Smooth muscle cell (in vitro differentiated cells): ENCODE data around the gene NUDT1. TPM values are rescaled to one million over a fixed set of nuclear protein-coding genes. Genes with fewer than 3 reads are reported as not detected.

Source experiments
- DNase-seq: peaks from one replicate; lab custom pipeline; 2025; ENCODE audit not compliant: unreplicated experiment; lab: John Stamatoyannopoulos, UW
- H2AFZ ChIP-seq: fragments of 200-600 bp; sonication (generic); 2 replicates; pipeline ENCODE4 v1.6.0; 2016; ENCODE audit warnings: antibody characterized with exemption, low read depth, mild to moderate bottlenecking
- H3F3A ChIP-seq: fragments of 200-600 bp; sonication (generic); 2 replicates; pipeline ENCODE4 v1.6.0; 2017; ENCODE audit warnings: antibody characterized with exemption, low read depth
- H3K27ac ChIP-seq: fragments of 200-600 bp; sonication (generic); 2 replicates; pipeline ENCODE4 v1.5.1; 2016; ENCODE audit warnings: low read depth, mild to moderate bottlenecking
- H3K27me3 ChIP-seq: fragments of 200-600 bp; sonication (generic); 2 replicates; pipeline ENCODE4 v1.6.1; 2016; ENCODE audit warnings: low read depth, mild to moderate bottlenecking
- H3K36me3 ChIP-seq: fragments of 200-600 bp; sonication (generic); 2 replicates; pipeline ENCODE4 v1.5.1; 2016; ENCODE audit warnings: low read depth
- H3K4me1 ChIP-seq: fragments of 200-600 bp; sonication (generic); 2 replicates; pipeline ENCODE4 v1.5.1; 2016; ENCODE audit warnings: low read depth
- H3K4me2 ChIP-seq: fragments of 200-600 bp; sonication (generic); 2 replicates; pipeline ENCODE4 v1.6.0; 2016; ENCODE audit warnings: mild to moderate bottlenecking
- H3K4me3 ChIP-seq: fragments of 200-600 bp; sonication (generic); 2 replicates; pipeline ENCODE4 v1.5.1; 2016; ENCODE audit warnings: mild to moderate bottlenecking
- H3K79me2 ChIP-seq: fragments of 200-600 bp; sonication (generic); 2 replicates; pipeline ENCODE4 v1.6.0; 2016; ENCODE audit warnings: low read depth, mild to moderate bottlenecking
- H3K9ac ChIP-seq: fragments of 200-600 bp; sonication (generic); 2 replicates; pipeline ENCODE4 v1.6.0; 2016; ENCODE audit warnings: low read depth
- H3K9me3 ChIP-seq: fragments of 200-600 bp; sonication (generic); replicated peaks from 2 replicates; pipeline ENCODE4 v1.5.1; 2016; ENCODE audit warnings: low read depth
- H4K20me1 ChIP-seq: fragments of 200-600 bp; sonication (generic); 2 replicates; pipeline ENCODE4 v1.6.0; 2016; ENCODE audit warnings: low read depth
- CTCF ChIP-seq: fragments of 200-600 bp; sonication (generic); IDR thresholded peaks from 2 replicates; pipeline ENCODE4 v1.5.1; 2017; ENCODE audit warnings: borderline replicate concordance, mild to moderate bottlenecking, antibody characterized with exemption; ENCODE audit not compliant: insufficient read depth, poor library complexity, severe bottlenecking
- WGBS: methylation state at CpG from one replicate; pipeline ENCODE4 v1.1.7; 2016; ENCODE audit warnings: low lambda C conversion rate; 5-methylcytosine and 5-hydroxymethylcytosine counted together
- polyA plus RNA-seq: library from polyadenylated mRNA; unstranded; fragments of >200 nt; fragmentation: Nextera tagmentation; extraction: Ambion mirVana; gene quantifications from 2 replicates; pipeline ENCODE4 v1.2.1, GENCODE V29; 2016
- total RNA-seq: library from RNA; depleted of rRNA; stranded (reverse); fragments of >200 nt; gene quantifications from 2 replicates; pipeline ENCODE4 v1.2.3, GENCODE V29; 2014

The NUDT1 gene
- total and polyA plus RNA-seq, 2 experiments from 2014 or later, result 20.7 to 46.0 TPM

GRCh38 chr7:2276107-2276506 lies 34.1 kb downstream of the NUDT1 start:
- no peaks in the 10 kb centered on the region for H3K36me3 ChIP-seq
- H3K4me1 ChIP-seq, result no peaks in the 10 kb centered on the region
- no peak overlapping the region for H3K4me2 ChIP-seq
- H3K9me3 ChIP-seq, result no peaks in the 10 kb centered on the region
- no peak for DNase-seq
- H3K27ac ChIP-seq, result no peak overlapping the region
- TF ChIP-seq CTCF, result no peak
- WGBS, result 92% methylated on average over 18 of the region's 18 CpGs
- H3K27me3 ChIP-seq, result no peaks in the 10 kb centered on the region
- H3K79me2 ChIP-seq, result peaks cover 4% of the 10 kb centered on the region
- H3K4me3 ChIP-seq, result no peak overlapping the region
- no peaks in the 10 kb centered on the region for H3F3A ChIP-seq
- H3K9ac ChIP-seq, result no peak overlapping the region
- no peak overlapping the region for H2AFZ ChIP-seq
- H4K20me1 ChIP-seq, result peaks cover 23% of the 10 kb centered on the region

- Histone ChIP-seq H3K9ac (no peak overlapping the region), H3K9me3 (no peaks in the 10 kb centered on the region), H3K4me2 (no peak overlapping the region), H3K36me3 (no peaks in the 10 kb centered on the region), H4K20me1 (peaks cover 39% of the 10 kb centered on the region), H3K79me2 (peaks cover 4% of the 10 kb centered on the region), H3K4me1 (no peaks in the 10 kb centered on the region), H3K27me3 (no peaks in the 10 kb centered on the region), H3F3A (no peaks in the 10 kb centered on the region), H2AFZ (no peak overlapping the region), H3K4me3 (no peak overlapping the region), H3K27ac (no peak overlapping the region)
- WGBS, result 95% methylated on average over 11 of the region's 11 CpGs
- no peak for DNase-seq
- TF ChIP-seq CTCF, result no peak
Observed at GRCh38 chr7:2278026-2278425, 36.0 kb downstream of the NUDT1 start.

GRCh38 chr7:2279896-2280295 lies 37.9 kb downstream of the NUDT1 start:
- no peaks in the 10 kb centered on the region for H3F3A ChIP-seq
- no peaks in the 10 kb centered on the region for H3K9me3 ChIP-seq
- H3K27me3 ChIP-seq, result no peaks in the 10 kb centered on the region

More at GRCh38 chr7:2279896-2280295, 37.9 kb downstream of the NUDT1 start:
- H3K36me3 ChIP-seq, result no peaks in the 10 kb centered on the region
- no peak overlapping the region for H3K4me2 ChIP-seq
- 76% methylated on average over 4 of the region's 4 CpGs for WGBS
- no peak for TF ChIP-seq CTCF
- H3K4me3 ChIP-seq, result no peak overlapping the region
- no peak overlapping the region for H3K9ac ChIP-seq
- no peak overlapping the region for H3K27ac ChIP-seq
- H2AFZ ChIP-seq, result no peak overlapping the region
- H3K79me2 ChIP-seq, result peaks cover 4% of the 10 kb centered on the region
- H4K20me1 ChIP-seq, result peaks cover 54% of the 10 kb centered on the region
- no peaks in the 10 kb centered on the region for H3K4me1 ChIP-seq
- DNase-seq, result no peak
